Left cardiac atrium (tissue), 4 donors: ENCODE measurements around the gene GFRA4. TPM values are rescaled to one million over a fixed set of nuclear protein-coding genes. Genes with fewer than 3 reads are reported as not detected.

ENCODE experiments used
- ATAC-seq, 2 donors: fragments of 200-7000 bp; cut with Tn5 transposase; one replicate each; pipeline ENCODE4 v1.9.1; 2020; ENCODE audit warnings: mild to moderate bottlenecking in 2 of 2, moderate library complexity in 2 of 2
- DNase-seq: peaks from one replicate; pipeline ENCODE4 v3.0.0-alpha.2; 2020
- intact Hi-C, 2 donors: fragments of 100-400 bp; cut with DNase I; formaldehyde crosslinking; loops; one replicate each; pipeline versions ENCODE4 v1.14.1 to v1.15.1; 2022 to 2023
- total RNA-seq, 2 donors: library from RNA; stranded (reverse); fragmentation: NEBNext Ultra II Directional; extraction: Animal tissue kit (Norgen Biotek cat#: 25700); gene quantifications; one replicate each; pipeline ENCODE4 v1.2.1, GENCODE V29; 2021
- donor health status: DM: no; HTN: yes; CAD: no.
- donor health status: DM: no; HTN: yes; CAD: no; lungs with severe emphysema.
- donor health status: DM: yes; HTN: yes; CAD: no.
- donor health status: Dilated cardiomyopathy.

The GFRA4 gene
- total RNA-seq, 2 donors from 2014 or later: not detected

DNA sequence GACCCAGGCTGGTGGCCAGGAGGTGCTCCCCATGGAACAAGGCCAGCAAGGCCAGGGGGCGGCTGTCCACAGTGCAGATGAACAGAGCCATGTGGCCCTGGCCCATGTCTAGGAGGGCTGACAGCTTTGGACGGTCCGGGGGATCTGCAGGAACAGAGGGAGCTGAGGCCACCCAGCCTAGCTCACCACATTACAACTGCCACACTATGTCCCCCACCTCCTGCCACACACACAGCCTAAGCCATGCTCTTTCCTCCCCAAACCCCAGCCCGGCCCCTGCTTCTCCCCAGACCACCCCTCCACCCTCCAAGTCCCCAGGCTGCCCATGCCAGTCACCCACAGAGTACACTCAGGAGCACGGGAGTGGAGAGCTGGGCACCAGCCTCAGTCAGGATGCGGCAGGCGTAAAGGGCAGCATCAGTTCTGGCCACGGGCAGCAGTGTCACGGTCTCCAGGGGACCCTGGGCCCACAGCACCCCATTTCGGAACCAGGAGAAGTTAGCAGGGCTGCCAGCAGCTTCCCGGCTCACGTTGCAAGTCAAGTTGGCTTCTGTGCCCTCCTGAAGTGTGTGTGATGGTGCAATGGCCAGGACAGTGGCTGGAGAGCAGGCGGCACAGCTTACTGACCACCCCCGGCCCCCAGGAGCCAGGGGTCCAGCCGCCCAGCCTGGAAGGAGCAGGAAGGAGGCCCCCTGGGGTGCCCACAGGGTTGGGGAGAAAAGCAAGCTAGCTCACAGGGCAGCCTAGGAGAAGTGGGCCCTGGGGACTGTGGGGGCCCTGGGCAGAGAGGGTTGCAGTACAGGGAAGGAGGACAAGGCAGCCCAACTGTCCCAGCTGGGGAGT, 33.8 kb upstream of the GFRA4 start:
- no peak for ATAC-seq
- DNase-seq: no peak
- intact Hi-C loops: no loop called here

GRCh38 chr20:3696200-3696599, 33.0 kb upstream of the GFRA4 start:
- ATAC-seq (no peak), DNase-seq (no peak)
- intact Hi-C loops: no loop called here

DNA sequence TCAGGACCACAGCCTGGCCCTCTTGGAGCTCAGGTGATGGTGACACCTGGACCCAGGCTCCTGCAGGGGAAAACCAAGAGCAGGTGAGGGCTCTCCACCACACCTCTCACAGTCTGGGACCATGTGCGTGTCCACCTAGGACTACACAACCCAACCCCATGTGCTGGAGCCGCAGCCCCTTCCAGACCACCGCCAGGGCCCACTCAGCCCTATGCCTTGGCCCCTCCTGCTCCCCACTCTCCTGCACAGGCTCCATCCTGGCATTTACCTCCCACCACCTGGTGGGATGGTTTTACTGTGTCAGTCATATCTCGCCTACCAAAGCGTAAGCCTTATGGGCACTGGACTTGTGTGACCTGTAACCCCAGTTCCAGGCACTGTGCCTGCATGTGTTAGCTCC, 31.7 kb upstream of the GFRA4 start:
- no peak for ATAC-seq
- intact Hi-C loops: no loop called here
- DNase-seq: no peak

DNA sequence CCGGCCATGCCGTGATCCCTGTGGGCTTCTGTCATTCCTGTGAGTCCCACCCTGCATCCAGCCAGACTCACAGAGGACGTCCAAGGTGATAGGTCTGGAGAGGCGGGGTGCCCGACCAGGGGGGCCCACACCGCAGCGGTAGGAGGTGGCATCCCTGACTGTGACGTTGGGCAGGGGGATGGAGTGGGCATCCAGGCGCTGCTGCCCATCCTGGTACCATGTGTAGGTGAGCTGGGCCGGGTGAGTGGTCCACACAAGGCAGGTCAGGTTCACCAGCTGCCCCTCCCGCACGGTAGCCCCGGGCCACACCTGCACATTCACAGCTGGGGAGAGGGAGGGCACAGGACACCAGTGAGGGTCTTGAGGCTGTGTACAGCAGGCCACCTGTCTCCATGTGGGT, 30.2 kb upstream of the GFRA4 start:
- ATAC-seq (no peak), DNase-seq (no peak)
- intact Hi-C loops: no loop called here

DNA sequence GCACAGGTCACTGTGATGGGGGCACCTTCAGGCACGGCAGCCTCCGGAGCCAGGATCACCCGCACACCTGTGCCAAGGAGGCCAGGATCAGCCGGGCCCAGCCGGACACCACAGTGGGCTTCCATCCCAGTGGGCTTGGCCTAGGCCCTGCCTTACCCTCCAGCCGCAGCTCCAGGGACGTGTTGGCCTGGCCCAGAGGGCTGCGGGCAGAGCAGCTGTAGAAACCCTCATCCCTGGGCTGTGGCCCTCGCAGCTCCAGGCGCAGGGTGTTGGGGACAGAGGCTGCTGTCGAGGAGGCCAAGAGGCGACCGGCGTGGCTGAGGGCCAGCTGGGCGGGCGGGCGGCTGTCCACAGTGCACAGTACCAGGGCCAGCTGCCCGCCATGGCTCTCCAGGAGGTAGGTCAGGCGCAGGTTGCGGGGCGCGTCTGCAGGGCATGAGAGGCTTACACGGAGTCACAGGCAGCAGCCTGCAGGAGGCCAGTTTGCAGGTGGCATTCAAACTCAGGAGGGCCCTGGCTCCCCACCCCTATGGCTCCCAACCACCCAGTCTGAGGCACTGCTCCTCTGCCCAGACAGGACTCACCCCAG, 29.6 kb upstream of the GFRA4 start:
- no peak for DNase-seq
- ATAC-seq: no peak
- intact Hi-C loops: no loop called here

- DNase-seq (no peak), ATAC-seq (no peak)
- intact Hi-C loops: no loop called here
These were observed 28.7 kb upstream of the GFRA4 start for GRCh38 chr20:3691897-3692296.

- intact Hi-C loops: no loop called here
- ATAC-seq: no peak
- DNase-seq: no peak
These were observed 28.1 kb upstream of the GFRA4 start for GRCh38 chr20:3691306-3691705.

DNA sequence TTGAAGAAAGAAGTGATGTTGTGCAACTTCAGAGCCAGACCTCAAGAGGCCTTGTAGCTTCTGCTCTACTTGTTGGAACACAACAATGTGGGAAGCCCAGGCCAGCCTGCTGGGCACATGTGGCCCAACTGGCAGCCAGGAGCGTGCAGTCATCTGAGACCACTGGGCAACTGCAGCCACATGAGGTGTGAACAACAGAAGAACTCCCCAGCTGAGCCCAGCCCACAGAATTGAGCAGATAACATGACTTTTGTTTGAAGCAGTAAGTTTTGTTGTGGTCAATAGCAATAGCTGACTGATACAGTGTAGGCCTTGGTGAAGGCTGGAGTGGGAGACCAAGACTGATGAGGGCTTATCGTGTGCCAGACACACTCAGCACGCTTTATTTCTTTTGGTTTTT, 27.2 kb upstream of the GFRA4 start:
- intact Hi-C loops: no loop called here

DNA sequence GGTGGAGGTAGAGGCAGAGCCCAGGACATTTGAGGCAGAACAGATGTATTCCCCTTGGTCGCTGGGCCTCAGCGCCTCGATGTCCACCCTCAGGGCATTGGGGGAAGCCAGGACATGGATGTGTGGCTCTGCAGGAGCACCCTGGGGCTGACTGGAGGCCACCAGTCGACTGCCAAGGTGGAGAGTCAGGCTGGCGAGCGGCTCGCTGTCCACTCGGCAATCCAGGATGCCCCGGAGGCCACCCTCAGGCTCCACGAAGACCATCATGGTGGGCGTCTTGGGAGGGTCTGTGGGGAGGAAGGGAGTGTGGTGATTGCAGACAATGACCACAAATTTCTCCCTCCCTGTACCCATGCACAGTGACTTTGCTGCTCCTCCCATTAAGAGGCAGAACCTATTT, 26.8 kb upstream of the GFRA4 start:
- intact Hi-C loops: no loop called here
- ATAC-seq (no peak), DNase-seq (no peak)

More for the DNA sequence above, 27.2 kb upstream of the GFRA4 start:
- ATAC-seq: no peak
- DNase-seq: no peak

- ATAC-seq (peak; percentile 78 to 83), DNase-seq (no peak)
- intact Hi-C loops: no loop called here
These were observed 24.5 kb upstream of the GFRA4 start for GRCh38 chr20:3687655-3688054.

DNA sequence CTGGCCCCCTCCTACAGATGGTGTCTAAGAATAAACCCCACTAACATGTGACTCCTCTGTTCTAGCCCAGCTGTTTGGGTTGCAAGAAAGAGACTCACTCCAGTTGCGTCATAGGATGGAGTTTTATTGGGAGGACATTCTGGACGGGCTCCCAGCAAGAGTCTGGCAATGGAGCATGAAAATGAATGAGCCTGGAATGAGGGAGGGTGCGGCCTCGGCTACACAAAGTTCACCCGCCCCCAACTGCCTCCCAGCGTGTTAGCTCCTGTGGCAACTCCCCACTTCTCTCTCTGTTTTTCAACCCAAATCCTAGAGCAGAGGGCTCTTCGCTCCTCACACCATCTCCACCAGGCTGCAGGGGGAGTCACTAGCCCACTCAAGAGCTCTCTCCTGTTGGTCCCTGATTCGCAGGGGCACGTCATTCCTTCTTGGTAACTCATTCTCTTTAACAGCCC, 23.7 kb upstream of the GFRA4 start:
- ATAC-seq (peak; percentile 88 to 91), DNase-seq (peak; percentile 86)
- intact Hi-C loops: no loop called here

- no peak for DNase-seq
- no peak for ATAC-seq
These were observed 23.2 kb upstream of the GFRA4 start for GRCh38 chr20:3686421-3686820.

GRCh38 chr20:3685341-3685740, 22.1 kb upstream of the GFRA4 start:
- ATAC-seq (no peak), DNase-seq (no peak)
- intact Hi-C loops: no loop called here

More at GRCh38 chr20:3686421-3686820, 23.2 kb upstream of the GFRA4 start:
- intact Hi-C loops: no loop called here

DNA sequence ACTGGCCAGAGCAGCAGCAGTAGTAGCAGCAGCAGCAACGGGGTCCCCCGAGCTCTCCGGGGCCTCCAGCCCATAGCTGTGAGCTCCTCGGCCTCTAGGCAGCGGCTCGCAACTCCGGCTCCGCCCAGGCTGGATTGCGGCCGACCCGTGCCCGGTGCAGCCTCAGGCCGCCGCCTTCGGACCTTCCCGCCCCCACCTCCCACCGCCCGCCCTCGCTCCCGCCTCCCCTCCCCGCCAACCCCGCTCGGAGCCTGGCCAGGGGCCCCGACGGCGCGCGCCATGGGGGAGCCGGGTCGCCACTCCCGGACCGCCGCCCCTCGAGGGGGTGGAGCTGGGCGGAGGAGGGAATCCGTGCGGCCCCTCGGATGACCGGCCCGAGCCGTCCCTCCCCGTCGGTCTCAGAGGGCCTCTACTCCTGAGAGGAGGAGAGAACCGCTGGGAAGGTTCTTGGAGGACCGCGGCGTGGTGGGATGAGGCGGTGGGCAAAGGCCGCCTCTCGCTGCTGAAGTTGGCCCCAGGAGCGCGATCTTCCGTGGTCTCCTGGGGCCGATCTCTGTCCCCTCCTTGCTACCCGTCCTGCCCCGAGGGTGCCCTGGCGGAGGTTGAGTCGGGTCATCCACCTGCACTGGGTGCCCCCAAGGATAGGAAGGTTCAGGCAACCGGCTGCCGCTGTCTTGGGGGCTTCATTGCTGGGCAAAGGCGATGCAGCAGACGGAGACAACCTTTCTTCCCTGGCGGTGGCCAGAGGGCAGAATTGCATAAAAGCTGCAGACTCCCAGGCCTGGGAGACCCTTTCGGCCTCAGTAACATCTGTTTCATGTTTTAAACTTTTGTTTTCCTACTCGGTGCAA, 19.0 kb upstream of the GFRA4 start, which contains the start of gene ADAM33:
Gene ADAM33 (minus strand): TSS at position 80 of the 851 bp plus-strand sequence. CDS start 6 bp downstream, at position 74.
- ATAC-seq (peak; percentile 49 to 60), DNase-seq (peak; percentile 56)
- intact Hi-C loops: no loop called here

DNA sequence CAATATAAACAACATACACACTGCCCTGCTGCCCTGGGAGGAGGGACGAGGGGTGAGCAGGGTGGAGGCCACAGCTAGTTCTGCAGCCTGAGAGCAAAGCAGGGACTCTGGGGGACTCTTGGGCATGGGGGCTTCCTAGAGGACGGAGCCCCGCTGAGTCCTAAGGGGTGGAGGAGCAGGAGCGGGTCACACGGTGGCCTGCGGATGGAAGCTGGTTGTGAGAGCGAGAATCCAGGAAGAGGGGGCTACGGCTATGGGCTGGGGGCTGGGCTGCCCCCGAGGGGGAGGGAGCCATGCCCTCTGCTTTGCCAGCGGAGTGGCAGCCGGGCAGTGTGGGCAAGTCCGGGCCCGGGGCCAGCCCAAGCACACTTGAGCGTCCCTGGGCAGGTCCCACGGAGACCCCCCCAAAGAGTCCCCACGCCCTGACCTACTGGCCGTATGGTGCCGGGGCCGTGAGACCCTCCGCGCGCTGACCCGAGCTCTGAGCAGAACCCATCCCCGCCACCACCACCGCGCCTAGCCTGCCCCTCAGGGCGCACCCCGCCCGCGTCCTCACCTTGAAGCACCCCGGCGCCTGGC, 18.2 kb upstream of the GFRA4 start:
- intact Hi-C loops: no loop called here
- DNase-seq (no peak), ATAC-seq (no peak)

DNA sequence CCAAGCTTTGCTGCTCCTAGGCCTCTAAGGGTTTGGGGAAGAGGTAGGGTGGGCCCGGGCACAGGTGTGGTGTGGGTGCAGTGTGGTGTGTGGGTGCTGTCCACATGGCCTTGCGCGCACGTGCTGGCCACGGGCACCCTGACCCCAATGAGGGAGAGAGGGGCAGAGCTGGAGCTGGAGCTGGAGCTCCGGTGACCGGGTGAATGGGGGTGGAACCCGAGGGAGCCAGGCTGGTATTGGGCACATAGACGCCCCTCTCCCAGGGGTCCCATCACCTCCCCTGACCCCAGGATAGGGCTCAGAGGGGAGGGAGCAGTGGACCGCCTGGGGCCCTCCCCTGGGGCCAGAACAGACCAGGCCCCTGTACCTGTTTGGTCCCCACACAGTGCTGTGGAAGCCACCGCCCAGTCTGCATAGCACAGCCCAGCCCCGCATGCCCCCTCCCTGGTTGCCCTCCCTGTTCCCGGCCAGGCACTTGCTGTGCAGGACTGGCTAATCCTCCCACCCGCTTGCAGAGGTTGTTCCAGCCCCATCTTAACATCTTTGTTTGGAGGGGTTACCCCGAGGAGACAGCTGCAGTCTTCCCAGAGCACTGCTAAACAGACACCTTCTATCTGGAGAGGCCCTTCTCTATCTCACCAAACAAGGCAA, 17.6 kb upstream of the GFRA4 start:
- no peak for DNase-seq
- ATAC-seq: peak in 1 of 2 donors; percentile 0
- intact Hi-C loops: no loop called here

GRCh38 chr20:3679749-3680700, 16.8 kb upstream of the GFRA4 start:
- DNase-seq (peak; percentile 58), ATAC-seq (peak; percentile 39 to 60)
- intact Hi-C loops: loop anchor here (10.0 kb wide), 3 partner anchors 85 to 405 kb away; partner anchors contain the start of gene ADISSP (in 1 of the 2)
